NCI-H524 treated with DMSO at 0.1 percent for 48 hours (cell line): Measurements from ENCODE around the gene FBXL20.
A peak's percentile ranks its signal among the peaks of the same experiment; 100 is the strongest.
"Not testable (repeated sequence)": the region's sequence is repeated elsewhere in the genome, so short reads cannot be mapped to it uniquely, and the experiment has no call there.

ENCODE experiments used
- DNase-seq: peaks from one replicate; lab custom pipeline; 2025; lab: John Stamatoyannopoulos, UW

FBXL20 gene

GRCh38 chr17:39401412-39402243, at the start of gene FBXL20:
Gene FBXL20 (minus strand): TSS chr17:39401626. CDS start chr17:39401402, 224 bp downstream.
- no peak for DNase-seq

- DNase-seq: peak; percentile 98
These were observed 49.6 kb upstream of the FBXL20 start, which contains the start of gene MED1 for GRCh38 chr17:39450847-39451581. Gene MED1 (minus strand): TSS chr17:39451263. CDS start chr17:39451062, 201 bp downstream.

- no peak for DNase-seq
These were observed 48.6 kb upstream of the FBXL20 start for GRCh38 chr17:39450051-39450450.

GRCh38 chr17:39447561-39447960, 46.1 kb upstream of the FBXL20 start:
- DNase-seq: no peak

GRCh38 chr17:39443326-39443725, 41.9 kb upstream of the FBXL20 start:
- DNase-seq: no peak

GRCh38 chr17:39439868-39440267, 38.4 kb upstream of the FBXL20 start:
- DNase-seq: not testable (repeated sequence)

GRCh38 chr17:39429600-39429999, 28.2 kb upstream of the FBXL20 start:
- DNase-seq: no peak

- DNase-seq: no peak
These were observed 14.7 kb upstream of the FBXL20 start for GRCh38 chr17:39416141-39416540.

GRCh38 chr17:39410279-39410678, 8.9 kb upstream of the FBXL20 start:
- no peak for DNase-seq

- DNase-seq: no peak
These were observed 6.9 kb upstream of the FBXL20 start for GRCh38 chr17:39408360-39408759.

GRCh38 chr17:39406951-39407350, 5.5 kb upstream of the FBXL20 start:
- no peak for DNase-seq

GRCh38 chr17:39405436-39405835, 4.0 kb upstream of the FBXL20 start:
- DNase-seq: no peak

GRCh38 chr17:39404542-39405378, 3.3 kb upstream of the FBXL20 start:
- DNase-seq: no peak

- DNase-seq: no peak
These were observed 1.6 kb upstream of the FBXL20 start for GRCh38 chr17:39402890-39403605.

GRCh38 chr17:39402244-39402889, 941 bp upstream of the FBXL20 start:
- peak; percentile 58 for DNase-seq

- DNase-seq: no peak
These were observed 647 bp downstream of the FBXL20 start for GRCh38 chr17:39400547-39401411.

GRCh38 chr17:39399791-39400190, 1.6 kb downstream of the FBXL20 start:
- no peak for DNase-seq

GRCh38 chr17:39393736-39394135, 7.7 kb downstream of the FBXL20 start:
- no peak for DNase-seq

GRCh38 chr17:39391448-39391847, 10.0 kb downstream of the FBXL20 start:
- no peak for DNase-seq

GRCh38 chr17:39385040-39385439, 16.4 kb downstream of the FBXL20 start:
- DNase-seq: no peak
